ENCODE data around the gene CASD1. TPM values are rescaled to one million over a fixed set of nuclear protein-coding genes. Genes with fewer than 3 reads are reported as not detected.

CASD1 gene
- total RNA-seq, 2 experiments from 2014 or later: 19.6 to 24.7 TPM

DNA sequence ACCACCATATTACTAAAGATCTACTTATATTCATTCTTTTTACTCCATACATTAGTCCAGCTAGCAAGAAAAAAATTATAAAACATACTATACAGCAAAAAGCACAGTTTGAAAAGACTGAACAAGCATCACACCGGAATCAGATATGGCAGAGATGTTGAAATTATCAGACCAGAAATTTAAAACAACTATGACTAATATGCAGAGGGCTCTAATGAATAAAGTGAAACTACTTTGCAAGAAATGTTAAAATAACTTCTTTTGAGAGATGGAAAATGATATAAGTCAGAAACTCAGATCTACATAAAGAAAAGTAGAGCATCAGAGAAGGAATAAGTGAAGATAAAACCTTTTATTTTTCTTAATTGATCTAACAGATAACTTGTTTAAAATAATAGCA is 95.4 kb downstream of the CASD1 start:
- no peak for TF ChIP-seq EZH2phosphoT487 (IDR thresholded peaks at IDR 0.05; ENCODE audit: borderline replicate concordance, low read depth, low read length)
- TF ChIP-seq, protein P1, sequence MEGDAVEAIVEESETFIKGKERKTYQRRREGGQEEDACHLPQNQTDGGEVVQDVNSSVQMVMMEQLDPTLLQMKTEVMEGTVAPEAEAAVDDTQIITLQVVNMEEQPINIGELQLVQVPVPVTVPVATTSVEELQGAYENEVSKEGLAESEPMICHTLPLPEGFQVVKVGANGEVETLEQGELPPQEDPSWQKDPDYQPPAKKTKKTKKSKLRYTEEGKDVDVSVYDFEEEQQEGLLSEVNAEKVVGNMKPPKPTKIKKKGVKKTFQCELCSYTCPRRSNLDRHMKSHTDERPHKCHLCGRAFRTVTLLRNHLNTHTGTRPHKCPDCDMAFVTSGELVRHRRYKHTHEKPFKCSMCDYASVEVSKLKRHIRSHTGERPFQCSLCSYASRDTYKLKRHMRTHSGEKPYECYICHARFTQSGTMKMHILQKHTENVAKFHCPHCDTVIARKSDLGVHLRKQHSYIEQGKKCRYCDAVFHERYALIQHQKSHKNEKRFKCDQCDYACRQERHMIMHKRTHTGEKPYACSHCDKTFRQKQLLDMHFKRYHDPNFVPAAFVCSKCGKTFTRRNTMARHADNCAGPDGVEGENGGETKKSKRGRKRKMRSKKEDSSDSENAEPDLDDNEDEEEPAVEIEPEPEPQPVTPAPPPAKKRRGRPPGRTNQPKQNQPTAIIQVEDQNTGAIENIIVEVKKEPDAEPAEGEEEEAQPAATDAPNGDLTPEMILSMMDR (conservative IDR thresholded peaks at IDR 0.05; ENCODE audit: low read length): no peak
- H3K4me1 ChIP-seq (ENCODE audit: insufficient read depth, low read length, poor library complexity, severe bottlenecking): no peaks in the 10 kb centered on the region
- H3K79me2 ChIP-seq (ENCODE audit: insufficient read depth, low read depth, low read length): no peaks in the 10 kb centered on the region
- POLR2A ChIA-PET: no interaction called here
- H4K20me1 ChIP-seq (ENCODE audit: insufficient read depth, low read length): no peaks in the 10 kb centered on the region
- no peaks in the 10 kb centered on the region for H3K9me3 ChIP-seq (ENCODE audit: low read length)
- DNase-seq (ENCODE audit: low spot score): no peak
- H2AFZ ChIP-seq (ENCODE audit: low read length): no peak overlapping the region
- no peak overlapping the region for H3K4me3 ChIP-seq (ENCODE audit: low read depth, low read length, poor library complexity, severe bottlenecking)
- BruUV-seq (replicated peaks): no TSS peak
- no peaks in the 10 kb centered on the region for H3K36me3 ChIP-seq (ENCODE audit: insufficient read depth, low read length)
- H3K27ac ChIP-seq (ENCODE audit: low read depth, low read length, poor library complexity, severe bottlenecking): no peak overlapping the region
- no peak overlapping the region for H3K4me2 ChIP-seq (ENCODE audit: low read length)
- H3K9me2 ChIP-seq (ENCODE audit: insufficient read depth, low read length): no peaks in the 10 kb centered on the region
- CTCF ChIA-PET (ENCODE audit: unreplicated experiment): no interaction called here
- intact Hi-C loops (cut with micrococcal nuclease; ENCODE audit: unreplicated experiment): no loop called here

Small RNA genes within 50 kb of the gene (small RNA-seq; reads per million reads assigned to genes)
- not detected for gene RNU6-1328P

Other genes starting within 250 kb of the CASD1 start
- not detected in 2 replicates for gene COL1A2, start 114.9 kb upstream of the CASD1 start, total RNA-seq (2014; rRNA removed; shearing (Covaris generic))
- not detected in 2 replicates for gene COL1A2, start 114.9 kb upstream of the CASD1 start, total RNA-seq (2022)
- gene SGCE, start 146.3 kb downstream of the CASD1 start, total RNA-seq (2014; rRNA removed; shearing (Covaris generic)): 27.1 and 40.2 TPM in 2 replicates
- gene SGCE, start 146.3 kb downstream of the CASD1 start, total RNA-seq (2022): 23.5 and 25.4 TPM in 2 replicates